Mucosa of descending colon (tissue), 3 donors: ENCODE measurements around the gene ZBTB7C. TPM values are rescaled to one million over a fixed set of nuclear protein-coding genes. Genes with fewer than 3 reads are reported as not detected.

Source experiments
- ATAC-seq: fragments of 200-7000 bp; cut with Tn5 transposase; one replicate; pipeline ENCODE4 v1.9.1; 2020; ENCODE audit warnings: mild to moderate bottlenecking, moderate library complexity
- DNase-seq, 3 donors: peaks; one replicate each; pipeline ENCODE4 v3.0.0-alpha.2; 2020
- H3K36me3 ChIP-seq: fragments of 200-600 bp; one replicate; pipeline ENCODE4 v1.8.0; 2021; ENCODE audit warnings: low read depth, mild to moderate bottlenecking
- H3K4me1 ChIP-seq: fragments of 200-600 bp; one replicate; pipeline ENCODE4 v1.8.0; 2021; ENCODE audit warnings: low read depth, mild to moderate bottlenecking
- H3K4me3 ChIP-seq: fragments of 200-600 bp; one replicate; pipeline ENCODE4 v1.8.0; 2021; ENCODE audit warnings: mild to moderate bottlenecking
- H3K9me3 ChIP-seq: fragments of 200-600 bp; one replicate; pipeline ENCODE4 v1.8.0; 2021; ENCODE audit warnings: mild to moderate bottlenecking
- CTCF ChIP-seq: fragments of 200-600 bp; IDR thresholded peaks from one replicate; pipeline ENCODE4 v1.8.0; 2022; ENCODE audit warnings: antibody characterized with exemption, mild to moderate bottlenecking
- intact Hi-C, 2 donors: fragments of 100-400 bp; cut with DNase I in 1 of 2; cut with micrococcal nuclease in 1 of 2; formaldehyde crosslinking; loops; one replicate each; pipeline versions ENCODE4 v1.11.0 to v1.11.1; 2022; cut with DNase I, micrococcal nuclease
- total RNA-seq, 3 donors: library from RNA; stranded (reverse); fragmentation: NEBNext Ultra II Directional in 2 of 3; extraction: Animal tissue kit (Norgen Biotek cat#: 25700) in 2 of 3; gene quantifications; one replicate each; pipeline versions ENCODE4 v1.2.1 to v1.2.4, GENCODE V29; 2021 to 2023
- donor health status: DM: no; HTN: no; CAD: no; lungs with moderate emphysema.
- donor health status: DM: no; HTN: no; CAD: no.
- donor health status: DM: no; HTN: yes; CAD: no.

Gene ZBTB7C
- total RNA-seq, 3 donors from 2014 or later, result 20.8 to 56.6 (median 38.2) TPM

DNA sequence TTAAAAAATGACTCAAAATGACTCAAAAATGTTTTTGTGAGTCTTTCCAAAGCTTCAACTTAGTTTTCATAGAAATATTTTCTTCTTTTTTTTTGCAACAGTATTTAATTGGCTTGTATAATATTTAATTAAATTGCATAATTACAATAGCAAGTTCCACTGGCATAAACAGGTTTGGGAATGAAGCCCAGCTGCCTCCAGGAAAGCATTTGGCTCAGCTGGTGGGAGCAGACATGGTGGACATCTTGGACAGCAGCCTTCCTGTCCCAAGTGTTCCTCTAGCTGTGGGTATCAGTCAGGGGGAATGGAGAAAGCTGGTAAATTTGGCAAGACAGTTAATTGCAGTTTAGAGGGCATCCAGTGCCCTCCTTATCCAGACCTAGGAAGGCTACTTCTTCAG lies 213.4 kb downstream of the ZBTB7C start:
- intact Hi-C loops, result no loop called here
- Histone ChIP-seq H3K4me3 (no peak overlapping the region), H3K9me3 (no peaks in the 10 kb centered on the region), H3K4me1 (peaks cover 5% of the 10 kb centered on the region), H3K36me3 (no peaks in the 10 kb centered on the region)
- ATAC-seq (no peak), DNase-seq (no peak)
- TF ChIP-seq CTCF, result no peak

DNA sequence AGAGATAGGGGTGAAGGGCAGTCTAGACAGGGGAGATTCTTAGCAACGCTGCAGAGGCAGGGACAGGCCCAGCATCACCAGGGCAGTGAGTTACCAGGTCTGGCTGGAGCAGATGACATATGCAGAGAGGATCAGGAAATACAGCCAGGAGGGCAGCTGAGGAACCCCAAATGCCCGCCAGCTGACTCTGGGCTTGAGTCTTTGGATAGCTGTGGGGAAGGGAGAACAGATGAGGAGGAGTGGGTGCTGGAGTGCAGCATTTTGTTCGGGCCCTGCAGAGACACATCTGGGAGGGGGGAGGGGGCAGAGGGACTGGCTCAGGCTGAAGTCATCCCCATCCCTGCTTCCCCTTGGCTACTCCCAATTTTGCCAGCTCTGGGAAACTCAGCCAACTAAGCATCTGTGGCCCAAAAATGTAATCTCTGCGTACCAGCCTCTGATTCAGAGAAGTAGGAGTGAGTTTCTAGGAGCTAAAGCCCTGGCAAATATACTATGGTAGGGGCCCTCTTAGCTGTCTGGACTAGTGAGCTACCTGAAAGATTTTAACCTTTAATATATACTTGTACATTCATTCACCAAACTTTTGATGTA lies 214.5 kb downstream of the ZBTB7C start:
- DNase-seq (no peak), ATAC-seq (no peak)
- no peaks in the 10 kb centered on the region for H3K9me3 ChIP-seq
- no peak overlapping the region for H3K4me3 ChIP-seq
- no peaks in the 10 kb centered on the region for H3K36me3 ChIP-seq
- no peak for TF ChIP-seq CTCF
- H3K4me1 ChIP-seq, result peaks cover 5% of the 10 kb centered on the region
- intact Hi-C loops, result no loop called here

- no peak for TF ChIP-seq CTCF
- H3K9me3 ChIP-seq, result no peaks in the 10 kb centered on the region
- H3K4me3 ChIP-seq, result no peak overlapping the region
- intact Hi-C loops, result no loop called here
- H3K36me3 ChIP-seq, result no peaks in the 10 kb centered on the region
- DNase-seq (no peak), ATAC-seq (no peak)
- no peaks in the 10 kb centered on the region for H3K4me1 ChIP-seq
These were observed 215.4 kb downstream of the ZBTB7C start for GRCh38 chr18:48193521-48194492.

DNA sequence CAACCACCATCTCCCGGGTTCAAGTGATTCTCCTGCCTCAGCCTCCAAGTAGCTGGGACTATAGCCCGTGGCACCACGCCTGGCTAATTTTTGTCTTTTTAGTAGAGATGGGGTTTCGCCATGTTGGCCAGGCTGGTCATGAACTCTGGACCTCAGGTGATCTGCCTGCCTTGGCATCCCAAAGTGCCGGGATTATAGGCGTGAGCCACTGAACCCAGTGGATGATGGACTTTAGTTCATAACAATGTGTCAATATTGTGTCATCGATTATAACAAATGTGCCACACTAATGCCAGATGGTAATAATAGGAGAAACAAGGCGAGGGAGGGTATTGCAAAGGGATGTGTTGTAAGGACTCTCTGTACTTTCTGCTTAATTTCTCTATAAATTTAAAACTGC lies 216.6 kb downstream of the ZBTB7C start:
- intact Hi-C loops, result no loop called here
- ATAC-seq, result no peak
- Histone ChIP-seq H3K4me3 (no peak overlapping the region), H3K9me3 (no peaks in the 10 kb centered on the region), H3K36me3 (no peaks in the 10 kb centered on the region), H3K4me1 (no peaks in the 10 kb centered on the region)
- TF ChIP-seq CTCF, result no peak
- DNase-seq, result no peak

DNA sequence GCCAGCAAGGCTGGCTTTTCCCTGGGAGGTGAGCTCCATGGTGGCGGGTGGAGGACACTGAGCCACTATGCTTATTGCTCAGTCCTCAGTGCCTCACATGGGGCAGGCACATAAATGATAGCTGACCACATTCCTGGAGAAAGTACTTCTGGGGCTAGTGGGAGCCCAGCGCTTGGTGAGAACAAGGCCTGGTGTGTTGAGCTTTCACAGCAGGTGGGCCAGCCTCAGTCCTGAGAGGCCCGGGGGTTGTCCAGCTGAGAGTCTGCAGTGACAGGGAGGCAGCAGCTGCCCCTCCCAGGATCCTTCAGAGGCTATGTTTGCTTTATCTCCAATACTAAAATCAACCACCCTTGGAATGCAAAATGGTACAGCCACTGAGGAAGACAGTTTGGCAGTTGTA lies 217.7 kb downstream of the ZBTB7C start:
- H3K4me3 ChIP-seq, result no peak overlapping the region
- ATAC-seq (no peak), DNase-seq (no peak)
- intact Hi-C loops, result no loop called here
- TF ChIP-seq CTCF, result no peak
- H3K9me3 ChIP-seq, result no peaks in the 10 kb centered on the region
- H3K4me1 ChIP-seq, result no peaks in the 10 kb centered on the region
- H3K36me3 ChIP-seq, result no peaks in the 10 kb centered on the region
